ENCODE data around the gene CCDC106.

The CCDC106 gene

DNA sequence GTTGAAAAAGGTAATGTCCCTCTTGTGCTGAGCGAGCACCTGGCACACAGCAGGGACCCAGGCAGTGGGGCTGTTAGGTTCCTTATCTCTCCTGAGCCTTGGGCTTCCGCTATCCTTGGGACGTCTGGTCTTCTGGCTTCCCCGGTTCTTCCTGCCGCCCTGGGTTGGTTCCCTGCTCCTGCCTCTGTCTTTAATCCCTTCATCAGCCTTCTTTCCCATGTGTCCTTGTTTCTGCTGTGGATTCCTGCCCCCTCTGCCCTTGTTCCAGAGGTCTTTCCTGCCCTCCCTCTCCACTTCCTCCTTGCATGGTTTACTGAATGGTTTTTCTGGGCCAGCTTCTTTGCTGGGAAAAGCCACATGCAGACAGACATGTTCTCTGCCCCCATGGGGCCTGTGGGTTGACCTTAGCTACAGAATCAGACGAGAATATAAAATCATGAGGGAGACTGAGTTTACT is 29.6 kb downstream of the CCDC106 start:
- TF ChIP-seq CTCF (IDR thresholded peaks at IDR 0.05; ENCODE audit: low read depth, low read length, missing control alignments), result no peak
- no peak for DNase-seq (ENCODE audit: low read depth)
- H3K4me3 ChIP-seq (ENCODE audit: low read depth, low read length), result peak overlapping the region; percentile 75

- peak; percentile 94 for DNase-seq (ENCODE audit: low read depth)
- H3K4me3 ChIP-seq (ENCODE audit: low read depth, low read length), result peak overlapping the region; percentile 75
- peak; percentile 56 for TF ChIP-seq CTCF (IDR thresholded peaks at IDR 0.05; ENCODE audit: low read depth, low read length, missing control alignments)
These were observed 30.2 kb downstream of the CCDC106 start for GRCh38 chr19:55678121-55678671.

DNA sequence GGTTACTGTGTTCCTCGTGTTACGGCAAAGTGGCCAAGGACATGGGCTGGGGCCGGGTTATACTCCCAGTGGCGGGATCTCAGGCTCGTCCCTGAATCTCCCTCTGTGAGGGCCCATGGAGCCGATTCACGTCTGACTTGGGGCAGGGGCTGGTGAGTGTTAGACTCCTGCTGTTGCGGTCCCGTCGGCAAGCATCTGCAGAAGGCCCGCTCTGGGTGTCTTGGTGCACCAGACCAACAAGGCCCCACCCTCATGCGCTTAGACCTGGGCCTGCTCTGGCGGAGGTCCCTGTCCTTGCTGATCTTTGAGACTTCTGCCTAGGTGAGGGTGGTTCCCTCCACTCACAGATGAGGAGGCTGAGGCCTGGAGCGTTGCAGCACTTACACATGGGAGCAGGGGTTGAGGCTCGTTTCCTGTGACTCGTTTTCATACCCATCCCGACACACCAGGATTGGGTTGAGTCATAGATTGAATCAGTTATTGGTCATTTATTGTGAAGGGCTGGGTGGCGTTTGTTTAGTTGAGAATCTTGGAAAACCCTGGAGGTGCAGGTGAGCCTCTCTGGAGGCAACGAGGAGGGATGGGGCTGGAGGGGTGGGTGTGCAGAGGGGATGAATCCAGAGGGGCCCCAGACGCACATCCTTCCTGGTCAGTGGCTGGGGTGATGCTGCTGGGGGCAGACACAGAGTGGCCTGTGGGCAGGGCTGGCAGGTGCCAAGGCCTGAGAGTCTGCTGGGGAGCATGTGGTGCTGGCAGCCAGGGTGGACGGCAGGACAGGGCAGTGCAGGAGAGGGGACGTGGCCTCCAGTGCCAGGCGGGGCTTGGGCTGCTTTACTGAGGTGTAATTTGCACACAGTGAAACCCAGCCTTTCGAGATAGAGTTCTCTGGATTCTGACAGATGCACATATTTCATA is 31.6 kb downstream of the CCDC106 start:
- no peak for TF ChIP-seq CTCF (IDR thresholded peaks at IDR 0.05; ENCODE audit: low read depth, low read length, missing control alignments)
- no peak for DNase-seq (ENCODE audit: low read depth)

GRCh38 chr19:55680339-55681130 is 32.5 kb downstream of the CCDC106 start:
- no peak for TF ChIP-seq CTCF (IDR thresholded peaks at IDR 0.05; ENCODE audit: low read depth, low read length, missing control alignments)
- no peak overlapping the region for H3K4me3 ChIP-seq (ENCODE audit: low read depth, low read length)
- no peak for DNase-seq (ENCODE audit: low read depth)

More for the DNA sequence above, 31.6 kb downstream of the CCDC106 start:
- peak overlapping the region; percentile 38 for H3K4me3 ChIP-seq (ENCODE audit: low read depth, low read length)

- no peak for TF ChIP-seq CTCF (IDR thresholded peaks at IDR 0.05; ENCODE audit: low read depth, low read length, missing control alignments)
- DNase-seq (ENCODE audit: low read depth), result no peak
- H3K4me3 ChIP-seq (ENCODE audit: low read depth, low read length), result no peak overlapping the region
These were observed 33.4 kb downstream of the CCDC106 start for GRCh38 chr19:55681131-55682092.
